GM12878 (cell line): ENCODE measurements around the gene CACNA2D2.

ENCODE experiments used
- FOS ChIP-seq: IDR thresholded peaks from 3 replicates; pipeline ENCODE4 v1.6.1; 2011; ENCODE audit warnings: borderline replicate concordance; ENCODE audit not compliant: insufficient read length; ENCODE audit errors: extremely low read depth
- MYC ChIP-seq: IDR thresholded peaks from 2 replicates; pipeline ENCODE4 v1.6.1; 2011; ENCODE audit warnings: mild to moderate bottlenecking, low read length, moderate library complexity, inconsistent platforms; ENCODE audit not compliant: insufficient read depth, insufficient replicate concordance, insufficient read length, severe bottlenecking
- POLR2A ChIP-seq: IDR thresholded peaks from 2 replicates; pipeline ENCODE4 v1.6.1; 2011; ENCODE audit warnings: low read depth, mild to moderate bottlenecking, low read length
- RCOR1 ChIP-seq: conservative IDR thresholded peaks from 2 replicates; pipeline ENCODE4 v1.6.1; 2012; ENCODE audit warnings: low read depth, low read length, improper control_type of control experiment
- SMARCA5 ChIP-seq: fragments of 450-650 bp; IDR thresholded peaks from 2 replicates; pipeline ENCODE4 v1.6.1; 2017; ENCODE audit warnings: mild to moderate bottlenecking
- SP1 ChIP-seq: IDR thresholded peaks from one replicate; pipeline ENCODE4 v1.6.1; 2011; ENCODE audit warnings: low read depth, low read length
- SUPT20H ChIP-seq: IDR thresholded peaks from 2 replicates; pipeline ENCODE4 v1.6.1; 2011; ENCODE audit warnings: low read depth, mild to moderate bottlenecking, low read length, moderate library complexity, borderline replicate concordance; ENCODE audit not compliant: control insufficient read depth
- ZNF24 ChIP-seq: fragments of 450-650 bp; IDR thresholded peaks from 2 replicates; pipeline ENCODE4 v1.6.1; 2017; ENCODE audit warnings: antibody characterized with exemption, mild to moderate bottlenecking
- TF ChIP-seq, protein P1 (sequence below): fragments of 450-650 bp; IDR thresholded peaks from 2 replicates; pipeline ENCODE4 v1.6.1; 2014; ENCODE audit warnings: mild to moderate bottlenecking
- TF ChIP-seq, protein P2 (sequence below), 3 experiments: IDR thresholded peaks in 2 of 3; conservative IDR thresholded peaks in 1 of 3; 2 replicates each; pipeline ENCODE4 v1.5.1; 2011; ENCODE audit warnings: low read depth in 3 of 3, low read length in 3 of 3, mild to moderate bottlenecking in 3 of 3, control low read depth in 2 of 3, moderate library complexity in 2 of 3, inconsistent platforms in 1 of 3, mixed read lengths in 1 of 3; ENCODE audit not compliant: control insufficient read depth in 2 of 3, insufficient read depth in 1 of 3; ENCODE audit errors: extremely low read depth in 1 of 3
- TF ChIP-seq, protein P3 (sequence below): IDR thresholded peaks from 2 replicates; pipeline ENCODE4 v1.6.1; 2011; ENCODE audit warnings: low read depth, mild to moderate bottlenecking, low read length, moderate library complexity, borderline replicate concordance; ENCODE audit errors: extremely low read depth

DNA sequence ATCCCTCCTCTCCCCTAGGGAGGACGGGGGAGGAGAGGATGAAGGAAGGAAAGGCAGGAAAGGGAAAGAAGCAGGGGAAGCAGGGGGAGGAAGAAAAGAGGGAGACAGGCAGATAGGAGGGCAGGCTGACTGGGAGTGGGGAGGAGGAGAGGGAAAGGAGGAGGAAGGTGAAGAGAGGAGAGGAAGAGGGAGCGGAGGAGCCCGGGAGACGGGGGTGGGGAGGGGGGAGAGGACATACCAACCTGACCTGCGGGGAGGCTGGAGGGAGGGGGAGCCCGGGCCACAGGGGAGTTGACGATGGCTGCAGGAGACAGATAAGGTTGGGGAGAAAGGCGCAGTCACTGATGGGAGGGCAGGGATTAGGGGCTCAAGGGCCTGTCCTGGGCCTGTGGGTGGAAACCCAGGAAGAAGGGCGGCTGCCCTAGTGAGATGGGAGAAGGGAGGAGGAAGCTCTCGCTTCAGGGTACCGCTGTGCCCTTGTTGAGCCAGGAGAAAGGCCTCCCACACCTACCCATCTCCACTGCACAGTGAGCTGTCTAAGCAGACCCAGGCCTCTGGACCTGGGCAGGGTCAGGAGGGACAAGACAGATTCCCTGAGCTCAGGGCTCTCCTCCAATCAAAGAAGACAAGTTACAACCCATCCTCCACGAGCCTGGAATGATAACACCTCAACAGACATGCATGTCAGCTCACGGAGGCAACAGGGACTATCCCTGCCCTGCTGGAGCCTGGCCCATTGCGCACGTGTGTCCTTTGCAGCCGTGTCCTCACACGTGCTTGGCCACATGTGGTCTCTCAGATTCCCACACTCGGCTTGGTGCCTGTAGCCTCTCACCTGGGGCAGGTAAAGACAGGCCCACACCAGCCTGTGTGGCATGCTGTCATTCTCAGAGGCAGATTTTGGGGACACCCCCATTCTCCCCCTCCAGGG is 36.2 kb upstream of the CACNA2D2 start:
- TF ChIP-seq, protein P1, sequence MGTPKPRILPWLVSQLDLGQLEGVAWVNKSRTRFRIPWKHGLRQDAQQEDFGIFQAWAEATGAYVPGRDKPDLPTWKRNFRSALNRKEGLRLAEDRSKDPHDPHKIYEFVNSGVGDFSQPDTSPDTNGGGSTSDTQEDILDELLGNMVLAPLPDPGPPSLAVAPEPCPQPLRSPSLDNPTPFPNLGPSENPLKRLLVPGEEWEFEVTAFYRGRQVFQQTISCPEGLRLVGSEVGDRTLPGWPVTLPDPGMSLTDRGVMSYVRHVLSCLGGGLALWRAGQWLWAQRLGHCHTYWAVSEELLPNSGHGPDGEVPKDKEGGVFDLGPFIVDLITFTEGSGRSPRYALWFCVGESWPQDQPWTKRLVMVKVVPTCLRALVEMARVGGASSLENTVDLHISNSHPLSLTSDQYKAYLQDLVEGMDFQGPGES: no peak
- TF ChIP-seq SMARCA5 (no peak), MYC (no peak), FOS (no peak), SUPT20H (no peak), ZNF24 (no peak), RCOR1 (no peak), SP1 (no peak), POLR2A (no peak)
- TF ChIP-seq, protein P2, sequence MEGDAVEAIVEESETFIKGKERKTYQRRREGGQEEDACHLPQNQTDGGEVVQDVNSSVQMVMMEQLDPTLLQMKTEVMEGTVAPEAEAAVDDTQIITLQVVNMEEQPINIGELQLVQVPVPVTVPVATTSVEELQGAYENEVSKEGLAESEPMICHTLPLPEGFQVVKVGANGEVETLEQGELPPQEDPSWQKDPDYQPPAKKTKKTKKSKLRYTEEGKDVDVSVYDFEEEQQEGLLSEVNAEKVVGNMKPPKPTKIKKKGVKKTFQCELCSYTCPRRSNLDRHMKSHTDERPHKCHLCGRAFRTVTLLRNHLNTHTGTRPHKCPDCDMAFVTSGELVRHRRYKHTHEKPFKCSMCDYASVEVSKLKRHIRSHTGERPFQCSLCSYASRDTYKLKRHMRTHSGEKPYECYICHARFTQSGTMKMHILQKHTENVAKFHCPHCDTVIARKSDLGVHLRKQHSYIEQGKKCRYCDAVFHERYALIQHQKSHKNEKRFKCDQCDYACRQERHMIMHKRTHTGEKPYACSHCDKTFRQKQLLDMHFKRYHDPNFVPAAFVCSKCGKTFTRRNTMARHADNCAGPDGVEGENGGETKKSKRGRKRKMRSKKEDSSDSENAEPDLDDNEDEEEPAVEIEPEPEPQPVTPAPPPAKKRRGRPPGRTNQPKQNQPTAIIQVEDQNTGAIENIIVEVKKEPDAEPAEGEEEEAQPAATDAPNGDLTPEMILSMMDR (IDR thresholded peaks at IDR 0.05 in 2 of 3, conservative IDR thresholded peaks at IDR 0.05 in 1 of 3; ENCODE audit: control insufficient read depth in 2 of 3, extremely low read depth in 1 of 3, insufficient read depth in 1 of 3, low read depth in 3 of 3, low read length in 3 of 3): no peak
- TF ChIP-seq, protein P3, sequence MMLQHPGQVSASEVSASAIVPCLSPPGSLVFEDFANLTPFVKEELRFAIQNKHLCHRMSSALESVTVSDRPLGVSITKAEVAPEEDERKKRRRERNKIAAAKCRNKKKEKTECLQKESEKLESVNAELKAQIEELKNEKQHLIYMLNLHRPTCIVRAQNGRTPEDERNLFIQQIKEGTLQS: no peak
